Activated naive CD4-positive, alpha-beta T cell treated with anti-CD3 and anti-CD28 coated beads, Interleukin-2, amount 50 U/mL, for 24 hours (primary cell): ENCODE data around the gene ASIC2.

Source experiments
- H3K27ac Mint-ChIP-seq: one replicate; pipeline ENCODE4 v1.8.0; 2021; ENCODE audit warnings: mild to moderate bottlenecking, mixed read lengths
- H3K27me3 Mint-ChIP-seq: one replicate; pipeline ENCODE4 v1.8.0; 2021; ENCODE audit warnings: mixed read lengths
- H3K36me3 Mint-ChIP-seq: one replicate; pipeline ENCODE4 v1.8.0; 2021; ENCODE audit warnings: mixed read lengths
- H3K4me1 Mint-ChIP-seq: one replicate; pipeline ENCODE4 v1.8.0; 2021; ENCODE audit warnings: mixed read lengths
- H3K4me3 Mint-ChIP-seq: one replicate; pipeline ENCODE4 v1.8.0; 2021; ENCODE audit warnings: mild to moderate bottlenecking, mixed read lengths
- H3K9me3 Mint-ChIP-seq: one replicate; pipeline ENCODE4 v1.8.0; 2021; ENCODE audit warnings: mixed read lengths

The ASIC2 gene

DNA sequence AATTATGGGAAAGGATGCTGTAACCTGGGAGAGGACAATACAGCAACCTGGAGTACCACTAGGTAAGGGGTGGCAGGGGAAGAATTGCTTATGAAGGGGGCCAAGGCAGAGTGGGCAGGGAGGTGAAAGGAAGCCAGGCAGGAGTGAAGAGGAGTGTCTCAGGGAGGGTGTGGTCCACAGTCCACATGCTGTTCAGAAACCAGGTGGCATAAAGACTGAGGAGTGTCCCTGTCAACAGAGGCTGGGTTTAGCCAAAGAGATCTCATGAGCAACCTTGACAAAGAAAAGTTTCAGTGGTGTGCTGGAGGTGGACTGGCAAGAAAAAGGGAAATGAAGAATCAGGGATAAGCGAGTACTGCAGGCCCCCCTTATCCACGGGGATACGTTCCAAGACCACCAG lies 213.0 kb downstream of the ASIC2 start:
- Mint-ChIP-seq H3K9me3 (no peaks in the 10 kb centered on the region), H3K4me1 (no peaks in the 10 kb centered on the region), H3K27me3 (peaks cover 21% of the 10 kb centered on the region), H3K27ac (no peak overlapping the region), H3K36me3 (no peaks in the 10 kb centered on the region), H3K4me3 (no peak overlapping the region)

DNA sequence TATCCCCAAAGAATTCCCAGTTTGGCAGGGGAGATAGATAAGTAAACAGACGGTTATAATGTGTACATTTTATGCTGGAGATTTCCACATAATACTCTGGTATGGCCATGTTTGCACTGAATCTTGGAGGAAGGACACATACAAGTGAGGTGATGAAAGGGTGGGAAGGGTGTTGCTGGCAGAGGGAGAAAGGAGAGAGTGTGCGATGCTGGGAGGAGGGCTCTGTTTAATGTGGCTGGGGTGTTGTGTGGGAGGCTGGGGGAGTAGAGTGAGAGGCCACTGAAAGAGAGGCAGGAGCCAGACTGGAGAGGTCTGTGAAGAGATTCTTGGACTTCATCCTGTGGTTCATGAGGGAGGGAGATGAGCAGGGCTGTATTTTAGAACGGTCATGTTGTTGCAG lies 213.9 kb downstream of the ASIC2 start:
- no peak overlapping the region for H3K4me3 Mint-ChIP-seq

DNA sequence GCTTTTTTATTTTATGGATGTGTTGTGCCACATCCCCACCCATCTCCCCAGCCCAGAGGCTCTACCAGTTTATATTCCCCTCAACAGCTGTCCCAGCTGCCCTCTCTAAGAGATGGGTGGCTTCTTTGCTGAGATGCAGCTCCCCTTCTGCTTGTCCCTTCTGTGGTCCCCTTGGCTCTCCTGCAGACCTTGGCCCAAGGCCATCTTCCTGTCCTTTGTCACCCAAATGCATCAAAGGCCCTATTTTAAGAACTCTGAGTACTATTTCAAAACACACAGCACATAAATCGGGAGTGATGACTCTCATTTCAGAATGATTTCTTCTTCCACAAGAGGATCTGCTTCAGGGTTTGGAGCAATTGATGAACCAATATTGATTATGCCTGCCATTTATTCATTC lies 216.1 kb downstream of the ASIC2 start:
- no peaks in the 10 kb centered on the region for H3K9me3 Mint-ChIP-seq

More for the DNA sequence above, 213.9 kb downstream of the ASIC2 start:
- no peaks in the 10 kb centered on the region for H3K36me3 Mint-ChIP-seq
- H3K9me3 Mint-ChIP-seq = no peaks in the 10 kb centered on the region
- H3K27me3 Mint-ChIP-seq = peaks cover 19% of the 10 kb centered on the region
- H3K27ac Mint-ChIP-seq = no peak overlapping the region
- H3K4me1 Mint-ChIP-seq = no peaks in the 10 kb centered on the region

DNA sequence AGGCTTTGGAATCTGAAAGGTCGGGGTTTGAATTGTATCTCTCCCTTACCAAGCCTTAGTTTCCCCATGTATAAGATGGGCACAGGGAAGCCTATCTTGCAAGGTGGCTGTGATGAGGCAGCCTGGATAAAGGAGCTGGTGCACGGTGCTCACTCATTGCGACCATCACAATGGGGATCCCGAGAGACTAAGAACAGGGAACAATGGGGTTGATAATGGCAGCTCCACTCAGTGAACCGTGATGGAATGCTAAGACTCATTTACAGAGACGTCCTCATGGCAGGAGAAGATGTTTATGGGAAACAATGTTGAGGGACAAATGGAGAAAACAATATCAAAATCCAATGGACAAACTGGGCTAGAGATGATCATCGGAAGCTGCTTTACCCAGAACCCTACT lies 219.7 kb downstream of the ASIC2 start:
- no peaks in the 10 kb centered on the region for H3K4me1 Mint-ChIP-seq
- no peaks in the 10 kb centered on the region for H3K36me3 Mint-ChIP-seq
- H3K27ac Mint-ChIP-seq = no peak overlapping the region
- H3K27me3 Mint-ChIP-seq = peaks cover 18% of the 10 kb centered on the region
- peaks cover 6% of the 10 kb centered on the region for H3K9me3 Mint-ChIP-seq
- no peak overlapping the region for H3K4me3 Mint-ChIP-seq

More for the DNA sequence above, 216.1 kb downstream of the ASIC2 start:
- H3K27ac Mint-ChIP-seq = no peak overlapping the region
- H3K27me3 Mint-ChIP-seq = peaks cover 22% of the 10 kb centered on the region
- no peaks in the 10 kb centered on the region for H3K36me3 Mint-ChIP-seq
- no peak overlapping the region for H3K4me3 Mint-ChIP-seq
- no peaks in the 10 kb centered on the region for H3K4me1 Mint-ChIP-seq

DNA sequence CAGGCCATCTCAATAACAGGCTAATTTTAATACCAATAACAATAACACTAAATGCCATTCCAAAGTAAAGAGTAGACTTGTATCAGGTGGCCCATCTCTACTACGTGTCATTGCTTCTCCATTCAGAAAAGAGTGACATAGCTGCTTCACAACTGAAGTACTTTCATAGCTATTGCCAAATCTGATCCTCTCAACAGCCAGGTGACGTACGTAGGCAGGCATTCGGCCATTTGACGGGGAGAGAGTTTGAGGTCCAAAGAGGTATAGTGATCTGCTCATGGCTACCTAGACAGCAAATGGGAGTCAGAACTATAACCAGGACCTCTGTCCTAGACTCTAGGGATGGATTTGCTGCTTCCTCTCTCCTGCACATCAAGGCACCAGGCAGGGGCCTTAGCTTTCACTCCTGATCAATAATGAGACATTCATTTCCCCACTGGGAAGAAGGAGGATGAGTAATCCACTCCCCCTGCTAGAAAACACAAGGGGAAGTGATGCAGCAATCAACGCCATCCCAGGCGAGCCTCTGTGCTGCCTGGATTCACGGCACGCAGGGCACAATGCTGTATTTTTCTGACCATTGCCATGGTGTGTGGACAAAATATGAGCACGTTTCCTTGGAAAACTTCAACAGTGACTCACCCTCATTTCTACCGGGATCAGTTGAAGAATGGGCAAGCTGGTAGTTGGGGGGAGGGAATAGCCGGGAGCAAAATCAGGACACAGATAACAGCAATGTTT lies 220.5 kb downstream of the ASIC2 start:
- Mint-ChIP-seq H3K4me1 (no peaks in the 10 kb centered on the region), H3K4me3 (no peak overlapping the region), H3K27me3 (peaks cover 15% of the 10 kb centered on the region), H3K36me3 (no peaks in the 10 kb centered on the region), H3K27ac (no peak overlapping the region), H3K9me3 (peaks cover 6% of the 10 kb centered on the region)

DNA sequence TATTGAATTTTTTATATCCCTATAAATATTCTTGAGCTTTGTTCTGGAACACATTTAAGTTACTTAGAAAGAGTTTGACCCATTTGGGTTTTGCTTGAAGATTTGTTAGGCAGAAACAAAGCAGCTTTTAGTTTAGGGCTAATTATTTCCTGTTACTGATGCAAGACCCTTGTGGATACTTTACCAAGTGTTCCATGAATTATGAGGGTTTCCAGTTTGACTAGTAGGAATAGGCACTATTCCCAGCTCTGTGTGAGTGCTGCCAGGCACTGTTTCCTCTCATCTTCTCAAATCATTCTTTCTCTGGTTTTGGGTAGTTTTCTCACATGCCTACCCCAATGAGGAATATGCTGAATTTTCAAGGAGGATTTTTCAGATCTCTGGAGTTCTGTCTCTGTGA lies 221.4 kb downstream of the ASIC2 start:
- Mint-ChIP-seq H3K4me3 (no peak overlapping the region), H3K27me3 (peaks cover 9% of the 10 kb centered on the region), H3K36me3 (no peaks in the 10 kb centered on the region)

DNA sequence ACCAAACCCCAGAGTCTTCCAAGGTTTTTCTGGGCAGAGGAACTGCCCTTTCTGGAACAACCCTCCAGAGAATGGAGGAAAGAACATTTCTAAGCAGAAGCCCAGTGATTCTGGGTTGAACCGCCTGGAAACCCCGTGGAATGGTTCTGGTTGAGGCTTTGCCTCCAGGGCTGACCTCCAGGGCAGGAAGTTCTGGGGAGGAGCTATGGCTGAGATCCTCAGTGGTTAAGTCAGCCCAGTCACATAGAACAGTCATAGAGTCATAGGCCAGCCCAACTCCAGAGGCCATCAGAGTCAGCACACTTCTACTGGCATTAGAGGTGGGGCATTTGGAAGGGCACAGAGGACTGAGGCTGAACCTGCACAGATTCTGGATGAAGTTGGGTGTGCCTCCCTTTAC lies 235.5 kb downstream of the ASIC2 start:
- Mint-ChIP-seq H3K4me1 (no peaks in the 10 kb centered on the region), H3K36me3 (no peaks in the 10 kb centered on the region), H3K4me3 (no peak overlapping the region), H3K27me3 (peaks cover 3% of the 10 kb centered on the region), H3K27ac (no peak overlapping the region), H3K9me3 (no peaks in the 10 kb centered on the region)

More for the DNA sequence above, 221.4 kb downstream of the ASIC2 start:
- Mint-ChIP-seq H3K9me3 (peaks cover 6% of the 10 kb centered on the region), H3K4me1 (no peaks in the 10 kb centered on the region), H3K27ac (no peak overlapping the region)

DNA sequence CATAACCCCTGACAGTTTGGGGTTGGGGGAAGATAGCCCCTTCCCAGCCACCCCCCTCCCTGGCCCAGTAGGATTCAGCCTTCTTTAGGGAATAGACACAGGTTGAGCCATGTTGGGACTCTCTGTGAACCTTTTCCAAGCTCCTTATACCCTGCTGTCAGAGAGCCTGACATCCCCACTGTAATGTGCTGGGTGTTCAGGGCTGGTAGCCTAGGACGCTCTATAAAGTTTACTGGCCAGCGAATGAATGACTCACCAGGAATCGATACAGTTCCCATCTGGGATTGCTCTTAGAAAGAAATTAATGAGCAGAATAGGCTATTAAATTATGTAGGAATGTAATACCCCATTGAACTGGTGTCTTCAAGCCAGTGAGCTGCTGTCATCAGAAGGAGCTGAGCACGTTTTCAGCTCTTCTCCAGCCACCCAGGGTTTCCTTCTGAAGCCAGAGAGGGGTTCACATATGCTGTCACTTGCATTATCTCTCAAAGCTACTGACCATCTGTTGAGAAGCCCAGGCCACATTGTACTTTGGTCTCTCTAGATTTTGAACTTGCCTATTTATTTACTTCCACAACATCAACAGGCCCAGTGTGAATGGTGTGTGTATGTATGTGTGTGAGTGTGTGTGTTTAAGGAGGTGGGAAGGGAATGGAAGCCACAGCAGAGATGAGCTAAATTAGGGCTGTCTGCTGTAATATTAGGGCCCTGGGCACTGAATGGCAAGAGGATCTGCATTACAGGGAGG lies 236.5 kb downstream of the ASIC2 start:
- no peaks in the 10 kb centered on the region for H3K36me3 Mint-ChIP-seq
- H3K4me3 Mint-ChIP-seq = no peak overlapping the region
- no peaks in the 10 kb centered on the region for H3K4me1 Mint-ChIP-seq
- no peak overlapping the region for H3K27ac Mint-ChIP-seq
- no peaks in the 10 kb centered on the region for H3K9me3 Mint-ChIP-seq
- H3K27me3 Mint-ChIP-seq = peaks cover 6% of the 10 kb centered on the region

DNA sequence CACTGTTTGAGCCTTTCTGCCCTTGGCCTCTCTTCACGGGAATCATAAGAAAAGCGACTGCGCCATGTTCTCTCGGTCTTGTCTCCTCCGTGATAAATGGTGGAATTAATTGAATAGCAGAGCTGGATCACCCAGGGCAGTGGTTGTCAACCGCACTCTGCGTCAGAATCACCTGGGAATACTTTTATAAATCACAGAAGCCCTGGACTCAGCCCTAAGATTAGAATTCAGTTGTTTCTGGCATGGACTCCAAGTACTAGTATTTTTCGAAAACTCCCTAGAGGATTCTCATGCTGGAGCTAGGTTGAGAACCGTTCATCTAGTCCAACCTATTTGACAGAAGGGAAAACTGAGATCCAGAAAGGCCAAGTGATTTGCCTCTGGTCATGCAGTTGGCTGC lies 237.3 kb downstream of the ASIC2 start:
- Mint-ChIP-seq H3K36me3 (no peaks in the 10 kb centered on the region), H3K9me3 (no peaks in the 10 kb centered on the region), H3K4me3 (no peak overlapping the region), H3K4me1 (no peaks in the 10 kb centered on the region), H3K27ac (no peak overlapping the region), H3K27me3 (peaks cover 6% of the 10 kb centered on the region)

DNA sequence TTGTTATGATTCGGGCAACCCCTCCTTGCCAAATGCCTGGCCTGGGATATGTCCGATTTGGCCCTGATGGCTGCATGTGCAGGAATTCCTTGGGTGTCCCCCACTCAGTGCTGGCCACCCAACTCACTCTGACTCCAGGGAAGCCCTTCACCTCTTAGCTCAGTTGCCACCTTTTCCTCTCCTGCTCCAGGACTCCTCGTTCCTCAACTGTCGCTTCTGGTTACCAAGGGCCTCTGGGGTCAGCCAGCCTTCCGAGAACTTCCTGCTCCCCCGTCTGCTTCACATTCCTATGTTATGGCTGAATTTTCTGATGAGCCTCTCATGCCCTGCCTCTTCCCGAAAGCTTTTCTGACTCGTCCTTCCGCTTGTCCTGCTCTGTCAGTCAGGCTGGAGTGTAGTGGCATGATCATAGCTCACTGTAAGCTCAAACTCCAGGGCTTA lies 237.9 kb downstream of the ASIC2 start:
- H3K27me3 Mint-ChIP-seq = peaks cover 6% of the 10 kb centered on the region
- H3K4me1 Mint-ChIP-seq = no peaks in the 10 kb centered on the region
- H3K4me3 Mint-ChIP-seq = no peak overlapping the region
- H3K27ac Mint-ChIP-seq = no peak overlapping the region
- H3K36me3 Mint-ChIP-seq = no peaks in the 10 kb centered on the region
- H3K9me3 Mint-ChIP-seq = no peaks in the 10 kb centered on the region

DNA sequence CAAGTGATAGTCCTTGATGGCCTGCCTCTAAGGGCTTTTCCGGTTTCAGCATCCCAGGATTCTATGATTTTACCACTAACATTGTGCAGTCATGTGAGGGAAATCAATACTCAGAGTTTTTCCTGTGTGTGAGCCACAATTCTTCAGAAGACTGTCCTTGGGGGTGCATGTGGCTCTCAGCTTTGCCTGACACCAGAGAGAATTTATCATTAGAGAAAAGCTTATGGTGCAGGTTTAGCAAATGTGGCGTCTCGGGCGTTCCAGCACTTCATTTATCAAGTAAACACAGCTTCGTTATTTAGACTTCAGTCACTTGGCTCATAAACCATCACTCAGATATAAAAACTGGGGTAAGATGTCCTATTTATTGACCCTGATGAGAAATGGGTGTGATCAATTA lies 238.7 kb downstream of the ASIC2 start:
- no peaks in the 10 kb centered on the region for H3K36me3 Mint-ChIP-seq
- peaks cover 6% of the 10 kb centered on the region for H3K27me3 Mint-ChIP-seq
- H3K4me3 Mint-ChIP-seq = no peak overlapping the region
- H3K27ac Mint-ChIP-seq = no peak overlapping the region
- no peaks in the 10 kb centered on the region for H3K4me1 Mint-ChIP-seq
- no peaks in the 10 kb centered on the region for H3K9me3 Mint-ChIP-seq

DNA sequence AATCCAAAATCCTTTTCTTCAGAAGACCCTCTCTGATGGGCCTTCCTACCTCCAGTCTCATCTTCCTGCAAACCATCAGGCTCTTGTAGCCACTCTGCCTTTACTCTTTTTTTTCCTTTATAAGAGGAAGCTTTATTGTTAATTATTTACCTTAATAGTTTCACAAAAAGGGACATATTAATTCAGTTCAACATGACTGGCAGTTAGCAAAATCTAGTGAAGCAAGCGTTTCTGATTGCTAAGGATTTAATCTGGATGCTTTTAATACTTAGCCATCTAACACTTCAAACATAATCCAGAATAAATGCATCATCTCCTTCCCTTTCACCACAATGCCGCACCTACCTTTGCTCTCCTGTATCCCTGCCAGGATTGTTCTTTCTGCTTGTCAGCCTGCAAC lies 239.4 kb downstream of the ASIC2 start:
- no peaks in the 10 kb centered on the region for H3K36me3 Mint-ChIP-seq

DNA sequence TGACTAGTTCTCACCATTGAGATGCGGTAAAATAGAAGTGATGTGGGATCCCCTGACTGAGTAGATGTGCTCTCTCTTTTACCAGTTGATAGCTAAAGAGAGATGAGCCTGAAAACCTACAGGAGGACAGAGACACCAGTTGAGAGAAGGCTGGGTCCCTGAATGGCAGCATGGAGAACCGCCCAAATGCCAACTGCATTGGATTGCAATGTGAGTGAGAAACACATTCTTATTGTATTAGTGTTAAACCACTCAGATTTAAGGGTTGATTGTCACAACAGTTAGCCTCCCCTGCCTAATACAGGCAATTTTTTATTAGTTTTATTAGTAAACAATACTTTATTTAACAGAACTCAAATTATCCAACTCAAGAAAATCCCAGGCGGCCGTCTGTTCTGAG lies 240.2 kb downstream of the ASIC2 start:
- Mint-ChIP-seq H3K36me3 (no peaks in the 10 kb centered on the region), H3K4me3 (no peak overlapping the region), H3K27me3 (peaks cover 7% of the 10 kb centered on the region), H3K9me3 (no peaks in the 10 kb centered on the region), H3K27ac (no peak overlapping the region), H3K4me1 (no peaks in the 10 kb centered on the region)

More for the DNA sequence above, 239.4 kb downstream of the ASIC2 start:
- H3K4me1 Mint-ChIP-seq = no peaks in the 10 kb centered on the region
- H3K4me3 Mint-ChIP-seq = no peak overlapping the region
- no peak overlapping the region for H3K27ac Mint-ChIP-seq
- H3K9me3 Mint-ChIP-seq = no peaks in the 10 kb centered on the region
- peaks cover 6% of the 10 kb centered on the region for H3K27me3 Mint-ChIP-seq

DNA sequence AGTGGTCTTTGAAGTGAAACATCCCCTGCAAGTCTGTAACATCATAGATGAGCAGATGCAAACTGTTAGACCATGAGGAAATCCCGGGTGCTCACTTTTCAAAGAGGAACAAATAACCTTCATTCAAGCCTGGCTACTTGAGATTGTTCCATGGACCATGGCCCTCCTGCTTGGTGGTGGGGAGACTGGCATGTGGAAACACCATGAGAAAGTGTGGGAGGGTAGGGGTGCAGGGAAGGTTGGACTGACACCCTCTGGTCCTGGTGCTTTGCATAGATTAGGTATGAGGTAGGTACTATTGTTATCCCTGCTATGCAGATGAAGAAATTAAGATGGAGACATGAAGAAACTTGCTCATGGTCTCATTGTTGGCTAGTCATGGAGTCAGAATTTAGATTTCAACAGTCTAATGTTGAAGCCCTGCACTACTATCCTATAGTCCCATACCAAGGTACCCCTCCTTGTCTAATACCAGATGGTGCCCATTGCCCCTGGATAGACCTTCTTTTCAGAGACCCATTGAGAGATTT lies 242.4 kb downstream of the ASIC2 start:
- Mint-ChIP-seq H3K27ac (no peak overlapping the region), H3K36me3 (no peaks in the 10 kb centered on the region), H3K4me3 (no peak overlapping the region), H3K9me3 (no peaks in the 10 kb centered on the region), H3K4me1 (no peaks in the 10 kb centered on the region), H3K27me3 (peaks cover 9% of the 10 kb centered on the region)

DNA sequence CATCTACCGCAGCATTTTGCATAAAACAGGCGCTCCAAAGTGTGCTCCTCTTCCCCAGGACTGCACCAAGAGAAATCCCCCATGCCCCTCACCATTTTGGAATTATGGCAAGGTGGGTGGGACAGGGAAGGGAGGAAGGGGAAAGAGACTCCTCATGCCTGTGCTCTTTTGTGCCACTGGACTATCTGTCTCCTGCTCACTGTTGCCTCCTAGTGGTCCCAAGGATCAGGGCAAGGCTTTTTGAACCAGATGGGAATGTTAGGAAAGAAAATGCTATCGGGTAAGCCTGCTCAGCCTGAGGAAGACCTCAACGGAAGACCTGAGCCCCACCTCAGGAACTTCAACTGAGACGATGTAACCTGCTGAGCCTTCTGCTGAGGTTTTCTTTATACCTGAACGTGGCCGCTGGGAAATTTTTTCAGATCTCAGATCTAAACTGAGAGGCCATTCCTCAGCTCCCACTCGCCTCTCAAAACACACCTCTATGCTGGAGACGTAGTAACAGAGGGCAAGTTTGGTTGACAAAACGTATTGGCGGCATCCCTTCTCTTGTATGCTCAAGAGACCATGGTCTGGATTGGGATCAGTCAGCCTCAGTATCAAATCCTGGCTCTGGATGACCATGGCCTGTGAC lies 243.2 kb downstream of the ASIC2 start:
- no peak overlapping the region for H3K4me3 Mint-ChIP-seq
- no peaks in the 10 kb centered on the region for H3K4me1 Mint-ChIP-seq

More for the DNA sequence above, 243.2 kb downstream of the ASIC2 start:
- no peaks in the 10 kb centered on the region for H3K36me3 Mint-ChIP-seq
- H3K9me3 Mint-ChIP-seq = no peaks in the 10 kb centered on the region
- H3K27me3 Mint-ChIP-seq = peaks cover 9% of the 10 kb centered on the region
- H3K27ac Mint-ChIP-seq = no peak overlapping the region
